ENCODE measurements around the gene PCNX2. TPM values are rescaled to one million over a fixed set of nuclear protein-coding genes. Genes with fewer than 3 reads are reported as not detected.

PCNX2 gene
- total RNA-seq, 4 donors from 2014 or later: 12.1 to 35.1 (median 15.8) TPM

GRCh38 chr1:232980355-232980978 lies 315.1 kb downstream of the PCNX2 start:
- TF ChIP-seq CTCF (IDR thresholded peaks at IDR 0.05): peak in 2 of 6 experiments; percentile 15 to 23
- TF ChIP-seq POLR2A (IDR thresholded peaks at IDR 0.05): no peak
- Histone ChIP-seq H3K4me1 (peaks cover 0 to 11% of the 10 kb centered on the region in 2 donors), H3K27me3 (no peaks in the 10 kb centered on the region), H3K36me3 (peaks cover 0 to 3% of the 10 kb centered on the region in 2 donors), H3K9me3 (no peaks in the 10 kb centered on the region), H3K27ac (no peak overlapping the region), H3K4me3 (replicated peaks in 1 of 3) (no peak overlapping the region)
- peak; percentile 56 to 61 for DNase-seq
- intact Hi-C loops (cut with DNase I): no loop called here
- WGBS, 2 donors: 54 to 65% methylated on average over 13 of the region's 13 CpGs

- intact Hi-C loops (cut with DNase I): no loop called here
These were observed 316.0 kb downstream of the PCNX2 start for GRCh38 chr1:232979558-232979957.

GRCh38 chr1:232978815-232979214 lies 316.7 kb downstream of the PCNX2 start:
- H3K36me3 ChIP-seq: peaks cover 0 to 3% of the 10 kb centered on the region in 2 donors
- WGBS, 2 donors: 79 to 83% methylated on average over 4 of the region's 4 CpGs
- H3K27me3 ChIP-seq: no peaks in the 10 kb centered on the region
- H3K27ac ChIP-seq: peak overlapping the region in 1 of 3 donors; percentile 4
- no peak for DNase-seq
- H3K9me3 ChIP-seq: no peaks in the 10 kb centered on the region
- peaks cover 0 to 11% of the 10 kb centered on the region in 2 donors for H3K4me1 ChIP-seq
- intact Hi-C loops (cut with DNase I): no loop called here
- no peak overlapping the region for H3K4me3 ChIP-seq (replicated peaks in 1 of 3)
- TF ChIP-seq POLR2A (IDR thresholded peaks at IDR 0.05): no peak
- TF ChIP-seq CTCF (IDR thresholded peaks at IDR 0.05): no peak

More at GRCh38 chr1:232979558-232979957, 316.0 kb downstream of the PCNX2 start:
- TF ChIP-seq CTCF (IDR thresholded peaks at IDR 0.05) (no peak), POLR2A (IDR thresholded peaks at IDR 0.05) (no peak)
- Histone ChIP-seq H3K36me3 (peaks cover 0 to 3% of the 10 kb centered on the region in 2 donors), H3K27ac (no peak overlapping the region), H3K27me3 (no peaks in the 10 kb centered on the region), H3K4me1 (peaks cover 0 to 11% of the 10 kb centered on the region in 2 donors), H3K4me3 (replicated peaks in 1 of 3) (no peak overlapping the region), H3K9me3 (no peaks in the 10 kb centered on the region)
- no peak for DNase-seq
- 88 to 100% methylated on average over 5 to 6 of the region's 6 CpGs for WGBS, 2 donors

GRCh38 chr1:232978091-232978634 lies 317.4 kb downstream of the PCNX2 start:
- H3K27me3 ChIP-seq: no peaks in the 10 kb centered on the region
- WGBS, 2 donors: 37% methylated on average over 8 of the region's 8 CpGs
- TF ChIP-seq CTCF (IDR thresholded peaks at IDR 0.05) (no peak), POLR2A (IDR thresholded peaks at IDR 0.05) (no peak)
- no peaks in the 10 kb centered on the region for H3K9me3 ChIP-seq
- peak; percentile 73 to 77 for DNase-seq
- peak overlapping the region; percentile 18 to 62 (median 38) for H3K27ac ChIP-seq
- H3K36me3 ChIP-seq: peaks cover 5 to 6% of the 10 kb centered on the region in 2 donors
- intact Hi-C loops (cut with DNase I): no loop called here
- peaks cover 0 to 11% of the 10 kb centered on the region in 2 donors for H3K4me1 ChIP-seq
- no peak overlapping the region for H3K4me3 ChIP-seq (replicated peaks in 1 of 3)

- Histone ChIP-seq H3K36me3 (peaks cover 14 to 24% of the 10 kb centered on the region in 2 donors), H3K27ac (no peak overlapping the region), H3K27me3 (no peaks in the 10 kb centered on the region), H3K4me1 (peaks cover 0 to 11% of the 10 kb centered on the region in 2 donors), H3K4me3 (replicated peaks in 1 of 3) (no peak overlapping the region), H3K9me3 (no peaks in the 10 kb centered on the region)
- 99 to 100% methylated on average over 3 of the region's 3 CpGs for WGBS, 2 donors
- TF ChIP-seq CTCF (IDR thresholded peaks at IDR 0.05) (no peak), POLR2A (IDR thresholded peaks at IDR 0.05) (no peak)
- intact Hi-C loops (cut with DNase I): no loop called here
- no peak for DNase-seq
These were observed 320.6 kb downstream of the PCNX2 start for GRCh38 chr1:232974971-232975370.
